HG03097 (cell line): ENCODE measurements around the gene ACSL6.

Source experiments
- ATAC-seq: cut with Tn5 transposase; IDR thresholded peaks from one replicate; pipeline ENCODE4 v1.9.1; 2021; ENCODE audit not compliant: unreplicated experiment, low FRiP score

ACSL6 gene

DNA sequence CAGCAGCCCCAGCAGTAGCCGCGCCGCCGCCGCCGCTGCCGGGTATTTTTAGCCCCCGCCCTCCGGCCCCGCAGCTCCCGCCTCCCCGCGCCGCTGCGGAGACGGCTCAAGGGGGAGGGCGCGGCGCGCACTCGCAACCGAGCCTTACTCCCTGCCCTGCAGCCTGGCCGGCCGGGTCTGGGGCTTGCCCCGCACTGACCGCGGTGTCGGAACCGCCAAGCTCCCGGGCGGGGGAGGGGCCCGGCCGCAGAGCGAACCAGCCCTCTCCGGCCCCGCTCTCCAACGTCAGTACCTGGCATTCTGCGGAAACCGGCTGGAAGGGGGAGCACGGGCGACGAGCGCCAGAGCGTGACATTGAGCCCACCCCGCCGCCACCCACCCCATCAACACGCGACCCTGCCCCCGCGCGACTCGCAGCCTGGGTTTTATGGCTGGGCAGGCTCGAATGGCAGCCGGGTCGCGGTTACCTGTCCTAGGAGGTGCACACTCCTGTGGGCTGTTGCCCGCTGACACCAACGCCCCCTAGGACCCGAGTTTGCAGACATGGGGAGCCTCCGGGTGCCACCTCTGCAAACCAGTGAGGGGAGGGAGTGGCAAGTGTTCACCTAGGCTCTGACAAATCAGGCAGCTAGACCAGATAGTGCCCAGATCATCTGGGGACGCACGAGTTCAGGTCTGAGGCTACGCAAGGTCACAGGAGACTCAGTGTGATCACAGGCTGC lies at the start of gene ACSL6:
Gene ACSL6 (minus strand): TSS at position 37 of the 722 bp plus-strand sequence. CDS start 105 bp downstream, outside the sequence.
- ATAC-seq: no peak

- no peak for ATAC-seq
Measured at GRCh38 chr5:132060501-132061161, 49.2 kb upstream of the ACSL6 start, which contains the start of gene IL3. TSS of gene IL3 (plus strand) at chr5:132060655. CDS start at chr5:132060707, 52 bp downstream.

DNA sequence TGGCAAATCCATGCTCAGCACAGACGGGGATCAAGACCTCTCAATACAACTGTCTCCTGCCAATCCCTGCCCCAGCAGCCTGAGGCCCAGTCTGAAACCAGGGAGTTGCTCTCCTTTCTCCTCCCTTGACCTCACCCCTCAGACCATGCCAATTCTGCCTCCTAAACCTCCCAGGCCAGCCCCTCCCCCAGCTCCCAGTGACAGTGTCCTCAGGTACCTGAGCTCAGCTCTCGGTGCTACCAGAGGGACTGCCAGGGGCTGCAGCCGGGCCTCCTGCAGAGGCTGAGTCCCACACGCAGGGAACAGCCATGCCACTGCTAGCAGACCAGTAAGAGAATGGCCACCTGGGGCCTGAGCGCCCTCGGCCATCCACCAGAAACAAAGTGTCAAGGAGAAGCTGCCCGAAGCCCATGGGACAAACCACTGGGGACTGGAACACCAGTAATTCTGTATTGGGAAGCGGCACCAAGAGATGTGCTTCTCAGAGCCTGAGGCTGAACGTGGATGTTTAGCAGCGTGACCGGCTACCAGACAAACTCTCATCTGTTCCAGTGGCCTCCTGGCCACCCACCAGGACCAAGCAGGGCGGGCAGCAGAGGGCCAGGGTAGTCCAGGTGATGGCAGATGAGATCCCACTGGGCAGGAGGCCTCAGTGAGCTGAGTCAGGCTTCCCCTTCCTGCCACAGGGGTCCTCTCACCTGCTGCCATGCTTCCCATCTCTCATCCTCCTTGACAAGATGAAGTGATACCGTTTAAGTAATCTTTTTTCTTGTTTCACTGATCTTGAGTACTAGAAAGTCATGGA lies 48.4 kb upstream of the ACSL6 start:
- ATAC-seq: no peak

- no peak for ATAC-seq
Measured at GRCh38 chr5:132059043-132059695, 47.7 kb upstream of the ACSL6 start.

GRCh38 chr5:132058646-132059042 lies 47.2 kb upstream of the ACSL6 start:
- no peak for ATAC-seq

- ATAC-seq: no peak
Measured at GRCh38 chr5:132057498-132058255, 46.2 kb upstream of the ACSL6 start.

GRCh38 chr5:132056610-132057497 lies 45.4 kb upstream of the ACSL6 start:
- no peak for ATAC-seq

- ATAC-seq: no peak
Measured at GRCh38 chr5:132055808-132056609, 44.6 kb upstream of the ACSL6 start.

DNA sequence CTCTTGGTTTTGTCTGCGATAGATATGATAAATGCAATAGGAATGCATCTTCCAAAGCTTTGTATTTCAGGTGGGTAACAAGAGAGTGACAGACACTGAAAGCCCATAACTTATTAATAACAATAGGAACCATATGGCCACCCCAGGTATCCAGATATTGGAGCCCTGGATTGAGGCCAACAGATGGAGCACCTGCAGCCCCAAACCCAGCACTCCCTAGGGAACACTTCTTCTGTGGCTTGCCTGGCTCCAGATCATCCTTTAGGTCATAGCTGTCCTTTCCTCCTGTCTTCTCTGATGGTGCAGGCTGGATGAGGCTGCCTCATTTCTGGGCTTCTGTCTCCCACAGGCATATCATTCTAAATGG lies 44.0 kb upstream of the ACSL6 start:
- ATAC-seq: no peak

- ATAC-seq: no peak
Measured at GRCh38 chr5:132054697-132055440, 43.4 kb upstream of the ACSL6 start.

- ATAC-seq: no peak
Measured at GRCh38 chr5:132054031-132054696, 42.7 kb upstream of the ACSL6 start.

GRCh38 chr5:132053483-132053882 lies 42.0 kb upstream of the ACSL6 start:
- ATAC-seq: no peak

DNA sequence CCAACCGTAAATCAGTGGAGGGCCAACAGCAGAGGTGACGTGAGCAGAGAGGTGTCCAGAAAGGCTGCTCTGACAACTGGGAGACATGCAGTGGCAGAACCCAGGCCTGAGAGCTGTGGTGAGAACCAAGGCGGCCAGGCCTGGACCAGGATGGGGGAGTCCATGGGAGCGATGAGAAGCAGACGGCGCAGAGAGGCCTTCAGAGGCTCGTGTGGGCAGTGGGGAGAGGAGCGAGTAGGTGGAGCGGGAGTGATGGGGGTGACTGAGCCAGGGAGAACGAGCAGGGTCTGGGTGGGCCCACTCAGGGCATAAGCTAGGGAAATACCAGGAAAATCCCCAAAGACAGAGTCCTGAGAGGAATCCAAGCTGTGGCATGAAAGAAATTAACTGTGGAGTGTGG lies 41.1 kb upstream of the ACSL6 start:
- ATAC-seq: no peak

GRCh38 chr5:132050661-132051552 lies 39.4 kb upstream of the ACSL6 start:
- ATAC-seq: no peak

DNA sequence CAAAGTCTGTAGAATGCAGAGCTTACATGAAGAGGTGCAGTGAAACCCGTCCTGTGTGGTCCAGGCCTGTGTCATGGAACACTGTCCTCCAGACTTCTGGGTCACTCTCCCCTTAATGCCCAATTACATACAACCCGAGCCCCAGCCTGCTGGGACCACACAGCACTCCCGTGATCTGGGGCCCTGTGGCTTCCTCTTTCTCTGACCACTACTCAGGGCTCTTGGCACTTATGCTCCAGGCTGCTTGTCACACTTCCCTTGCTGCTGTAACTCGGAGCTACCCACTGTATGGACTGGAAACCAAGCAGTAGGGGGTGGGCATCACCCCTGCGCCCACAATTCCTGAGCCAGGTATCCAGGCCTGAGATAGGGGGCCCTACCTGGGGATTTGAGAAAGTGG lies 38.7 kb upstream of the ACSL6 start:
- no peak for ATAC-seq

- no peak for ATAC-seq
Measured at GRCh38 chr5:132049559-132049958, 38.1 kb upstream of the ACSL6 start.
